ENCODE data around the gene SP110.

SP110 gene

GRCh38 chr2:230234845-230235244, 15.1 kb upstream of the SP110 start:
- no peak for TF ChIP-seq CTCF (IDR thresholded peaks at IDR 0.05; ENCODE audit: low read depth, low read length, missing control alignments)
- DNase-seq (ENCODE audit: low read depth) = no peak
- no peak overlapping the region for H3K4me3 ChIP-seq (ENCODE audit: low read depth, low read length)
- in situ Hi-C loops (cut with HindIII; ENCODE audit: low sequenced_read_pairs) = no loop called here

DNA sequence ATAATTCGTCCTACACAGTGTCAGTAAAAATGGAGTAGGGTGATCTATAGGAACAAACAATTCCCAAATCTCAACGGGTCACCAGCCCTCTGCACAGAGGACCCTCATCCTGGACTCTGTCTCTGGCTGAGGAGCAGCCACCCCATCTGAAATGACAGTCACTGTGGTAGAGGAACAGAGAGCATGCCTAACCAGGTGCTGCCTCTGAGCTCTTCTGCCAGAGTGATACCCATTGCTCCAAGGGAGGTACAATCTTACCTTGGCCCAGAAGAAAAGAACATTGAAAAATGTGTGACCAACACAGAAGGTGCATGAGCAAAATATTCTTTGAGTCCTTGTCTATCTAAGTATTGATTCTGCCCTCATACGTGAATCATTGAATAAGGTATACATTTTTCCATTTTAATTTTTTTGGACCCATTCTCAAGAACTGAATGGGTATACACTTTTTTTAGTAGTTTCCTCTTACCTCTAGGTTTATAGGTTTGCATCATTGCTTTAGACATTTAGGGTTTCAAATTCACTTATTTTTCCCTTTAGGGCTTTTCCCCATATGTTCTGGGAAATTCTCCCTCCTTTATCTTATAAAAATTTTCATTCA, 14.4 kb upstream of the SP110 start:
- H3K4me3 ChIP-seq (ENCODE audit: low read depth, low read length) = no peak overlapping the region
- no peak for DNase-seq (ENCODE audit: low read depth)
- in situ Hi-C loops (cut with HindIII; ENCODE audit: low sequenced_read_pairs) = no loop called here
- no peak for TF ChIP-seq CTCF (IDR thresholded peaks at IDR 0.05; ENCODE audit: low read depth, low read length, missing control alignments)

DNA sequence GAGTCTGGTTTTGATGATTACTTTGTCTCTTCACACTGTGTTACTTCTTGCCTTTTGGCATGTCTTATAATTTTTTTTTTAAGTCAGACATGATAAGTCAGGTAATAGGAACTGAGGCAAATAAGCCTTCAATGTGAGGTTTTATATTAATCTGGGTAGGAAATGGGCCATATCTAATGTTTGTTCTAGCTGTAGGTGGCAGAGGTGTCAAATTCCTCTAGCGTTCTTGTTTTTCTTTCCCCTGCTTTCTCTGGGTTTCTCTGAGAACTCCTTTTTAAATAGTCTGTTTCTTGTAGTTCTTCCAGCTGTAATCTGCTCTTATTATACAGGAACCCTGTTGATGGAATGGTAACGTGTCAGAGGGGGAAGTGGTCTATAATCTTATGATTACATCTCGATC, 11.5 kb upstream of the SP110 start:
- no peak for TF ChIP-seq CTCF (IDR thresholded peaks at IDR 0.05; ENCODE audit: low read depth, low read length, missing control alignments)
- in situ Hi-C loops (cut with HindIII; ENCODE audit: low sequenced_read_pairs) = no loop called here
- no peak overlapping the region for H3K4me3 ChIP-seq (ENCODE audit: low read depth, low read length)
- DNase-seq (ENCODE audit: low read depth) = no peak

GRCh38 chr2:230230496-230231200, 10.9 kb upstream of the SP110 start:
- in situ Hi-C loops (cut with HindIII; ENCODE audit: low sequenced_read_pairs) = no loop called here

DNA sequence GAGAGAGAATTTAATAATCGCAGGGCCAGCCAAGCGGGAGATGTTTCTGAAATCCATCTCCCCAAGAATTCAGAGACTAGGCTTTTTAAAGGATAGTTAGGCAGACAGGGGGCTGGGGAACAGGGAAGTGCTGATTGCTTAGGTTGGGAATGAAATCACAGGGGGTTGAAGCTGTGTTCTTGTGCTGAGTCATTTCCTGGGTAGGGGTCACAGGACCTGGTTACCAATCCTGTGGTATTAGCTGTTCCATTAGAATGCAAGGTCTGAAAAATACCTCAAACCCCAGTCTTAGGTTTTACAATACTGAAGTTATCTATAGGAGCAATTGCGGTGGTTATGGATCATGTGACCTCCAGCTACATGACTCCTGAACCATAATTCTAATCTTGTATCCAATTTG, 10.3 kb upstream of the SP110 start:
- DNase-seq (ENCODE audit: low read depth) = peak; percentile 70
- in situ Hi-C loops (cut with HindIII; ENCODE audit: low sequenced_read_pairs) = no loop called here
- no peak overlapping the region for H3K4me3 ChIP-seq (ENCODE audit: low read depth, low read length)
- no peak for TF ChIP-seq CTCF (IDR thresholded peaks at IDR 0.05; ENCODE audit: low read depth, low read length, missing control alignments)

More at GRCh38 chr2:230230496-230231200, 10.9 kb upstream of the SP110 start:
- H3K4me3 ChIP-seq (ENCODE audit: low read depth, low read length) = no peak overlapping the region
- DNase-seq (ENCODE audit: low read depth) = no peak
- TF ChIP-seq CTCF (IDR thresholded peaks at IDR 0.05; ENCODE audit: low read depth, low read length, missing control alignments) = no peak

DNA sequence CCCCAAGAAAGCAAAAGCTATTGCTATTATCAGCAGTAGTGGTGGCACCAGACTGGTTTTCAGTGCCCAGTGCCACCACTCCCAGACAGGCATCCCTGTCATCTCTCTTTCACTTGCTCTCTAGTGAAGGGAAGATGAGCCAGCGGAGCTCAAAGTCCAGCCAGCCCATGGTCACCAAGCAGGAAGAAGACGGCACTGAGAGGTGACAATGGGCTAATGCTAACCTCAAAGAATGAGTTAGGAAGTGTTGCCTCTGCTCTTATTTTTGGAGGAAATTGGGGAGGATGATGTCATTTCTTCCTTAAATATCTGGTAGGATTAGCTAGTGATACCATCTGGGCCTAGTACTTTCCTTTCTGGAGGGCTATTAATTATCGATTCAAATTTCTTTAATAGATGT, 7.4 kb upstream of the SP110 start:
- H3K4me3 ChIP-seq (ENCODE audit: low read depth, low read length) = no peak overlapping the region
- no peak for DNase-seq (ENCODE audit: low read depth)
- no peak for TF ChIP-seq CTCF (IDR thresholded peaks at IDR 0.05; ENCODE audit: low read depth, low read length, missing control alignments)
- in situ Hi-C loops (cut with HindIII; ENCODE audit: low sequenced_read_pairs) = no loop called here

Measured in astrocyte of the cerebellum (primary cell).